Activated T-cell treated with anti-CD3 and anti-CD28 coated beads for 24 hours (primary cell): Measurements from ENCODE around the gene CHRNB4.
"Not testable (repeated sequence)": the region's sequence is repeated elsewhere in the genome, so short reads cannot be mapped to it uniquely, and the experiment has no call there.

Experiments
- DNase-seq: peaks from one replicate; pipeline ENCODE4 v3.0.0-alpha.2; 2020; ENCODE audit warnings: low read depth

The CHRNB4 gene

GRCh38 chr15:78616506-78616905 lies 24.5 kb downstream of the CHRNB4 start:
- DNase-seq, result no peak

- DNase-seq, result no peak
Measured at GRCh38 chr15:78615151-78615589, 25.8 kb downstream of the CHRNB4 start.

GRCh38 chr15:78614021-78614420 lies 27.0 kb downstream of the CHRNB4 start:
- DNase-seq, result no peak

GRCh38 chr15:78609551-78609950 lies 31.5 kb downstream of the CHRNB4 start:
- DNase-seq, result not testable (repeated sequence)

GRCh38 chr15:78605680-78606079 lies 35.3 kb downstream of the CHRNB4 start:
- no peak for DNase-seq

- no peak for DNase-seq
Measured at GRCh38 chr15:78605201-78605600, 35.8 kb downstream of the CHRNB4 start.

GRCh38 chr15:78604420-78604819 lies 36.6 kb downstream of the CHRNB4 start:
- no peak for DNase-seq

- DNase-seq, result no peak
Measured at GRCh38 chr15:78603467-78603866, 37.5 kb downstream of the CHRNB4 start.

GRCh38 chr15:78599189-78599588 lies 41.8 kb downstream of the CHRNB4 start:
- DNase-seq, result no peak

GRCh38 chr15:78598348-78598747 lies 42.7 kb downstream of the CHRNB4 start:
- no peak for DNase-seq

- no peak for DNase-seq
Measured at GRCh38 chr15:78597583-78597982, 43.4 kb downstream of the CHRNB4 start.

GRCh38 chr15:78574944-78575343 lies 66.1 kb downstream of the CHRNB4 start:
- no peak for DNase-seq
